Measurements from ENCODE around the gene MB21D2.
A peak's percentile ranks its signal among the peaks of the same experiment; 100 is the strongest.
"Not testable (repeated sequence)": the region's sequence is repeated elsewhere in the genome, so short reads cannot be mapped to it uniquely, and the experiment has no call there.

Gene MB21D2, protein sequence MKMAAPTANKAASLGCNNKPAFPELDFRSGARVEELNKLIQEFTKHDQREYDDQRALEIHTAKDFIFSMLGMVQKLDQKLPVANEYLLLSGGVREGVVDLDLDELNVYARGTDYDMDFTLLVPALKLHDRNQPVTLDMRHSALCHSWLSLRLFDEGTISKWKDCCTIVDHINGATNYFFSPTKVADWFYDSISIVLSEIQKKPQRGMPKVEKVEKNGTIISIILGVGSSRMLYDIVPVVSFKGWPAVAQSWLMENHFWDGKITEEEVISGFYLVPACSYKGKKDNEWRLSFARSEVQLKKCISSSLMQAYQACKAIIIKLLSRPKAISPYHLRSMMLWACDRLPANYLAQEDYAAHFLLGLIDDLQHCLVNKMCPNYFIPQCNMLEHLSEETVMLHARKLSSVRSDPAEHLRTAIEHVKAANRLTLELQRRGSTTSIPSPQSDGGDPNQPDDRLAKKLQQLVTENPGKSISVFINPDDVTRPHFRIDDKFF

DNA sequence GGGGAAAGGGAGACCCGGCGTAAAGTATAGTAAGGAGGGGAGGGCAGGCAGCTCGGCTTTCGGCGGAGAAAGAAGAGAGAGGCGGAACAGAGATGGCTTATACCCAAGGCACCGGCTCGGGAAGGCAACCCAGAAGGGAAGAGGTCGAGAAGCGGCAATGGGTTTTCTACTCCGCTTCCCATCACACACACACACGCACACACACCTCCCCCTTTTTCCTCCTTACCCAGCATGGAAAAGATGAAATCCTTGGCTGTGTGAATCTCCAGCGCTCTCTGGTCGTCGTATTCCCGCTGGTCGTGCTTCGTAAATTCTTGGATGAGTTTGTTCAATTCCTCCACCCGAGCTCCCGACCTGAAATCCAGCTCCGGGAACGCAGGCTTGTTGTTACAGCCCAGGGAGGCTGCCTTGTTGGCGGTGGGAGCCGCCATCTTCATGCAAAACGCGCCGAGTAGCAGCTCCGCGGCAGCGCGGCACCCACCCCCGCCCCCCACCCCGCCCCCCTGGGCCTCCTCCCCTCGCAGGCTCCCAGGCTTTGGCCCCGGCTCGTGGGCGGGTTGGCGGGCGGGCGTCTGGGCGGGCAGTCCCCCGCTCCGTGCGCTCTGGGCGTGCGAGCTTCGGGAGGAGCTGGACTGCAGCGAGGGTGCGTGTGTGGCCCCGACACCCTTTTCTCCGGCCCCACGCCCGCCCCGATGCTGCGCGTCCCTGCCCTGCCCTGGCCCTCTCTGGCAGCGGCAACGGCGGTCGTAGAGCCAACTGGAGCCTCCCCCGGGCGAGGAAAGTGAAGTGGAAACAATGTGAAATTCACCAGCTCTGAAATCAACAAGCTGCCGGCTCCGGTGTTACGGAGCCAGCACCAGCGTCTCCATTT lies at the start of gene MB21D2:
TSS of gene MB21D2 (minus strand) at position 453 of the 871 bp plus-strand sequence. CDS start at position 437, 16 bp downstream.
- DNase-seq = peak; percentile 71

DNA sequence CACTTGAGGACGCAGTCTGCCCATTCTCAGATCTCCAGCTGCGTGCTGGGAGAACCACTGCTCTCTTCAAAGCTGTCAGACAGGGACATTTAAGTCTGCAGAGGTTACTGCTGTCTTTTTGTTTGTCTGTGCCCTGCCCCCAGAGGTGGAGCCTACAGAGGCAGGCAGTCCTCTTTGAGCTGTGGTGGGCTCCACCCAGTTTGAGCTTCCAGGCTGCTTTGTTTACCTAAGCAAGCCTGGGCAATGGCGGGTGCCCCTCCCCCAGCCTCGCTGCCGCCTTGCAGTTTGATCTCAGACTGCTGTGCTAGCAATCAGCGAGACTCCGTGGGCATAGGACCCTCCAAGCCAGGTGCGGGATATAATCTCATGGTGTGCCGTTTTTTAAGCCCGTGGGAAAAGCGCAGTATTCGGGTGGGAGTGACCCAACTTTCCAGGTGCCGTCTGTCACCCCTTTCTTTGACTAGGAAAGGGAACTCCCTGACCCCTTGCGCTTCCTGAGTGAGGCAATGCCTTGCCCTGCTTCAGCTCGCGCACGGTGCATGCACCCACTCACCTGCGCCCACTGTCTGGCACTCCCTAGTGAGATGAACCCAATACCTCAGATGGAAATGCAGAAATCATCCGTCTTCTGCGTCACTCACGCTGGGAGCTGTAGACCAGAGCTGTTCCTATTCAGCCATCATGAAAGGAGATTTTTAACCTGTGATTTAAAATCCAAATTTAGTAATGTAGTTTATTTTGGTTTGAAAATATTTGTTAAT lies 47.5 kb upstream of the MB21D2 start:
- not testable (repeated sequence) for DNase-seq

DNA sequence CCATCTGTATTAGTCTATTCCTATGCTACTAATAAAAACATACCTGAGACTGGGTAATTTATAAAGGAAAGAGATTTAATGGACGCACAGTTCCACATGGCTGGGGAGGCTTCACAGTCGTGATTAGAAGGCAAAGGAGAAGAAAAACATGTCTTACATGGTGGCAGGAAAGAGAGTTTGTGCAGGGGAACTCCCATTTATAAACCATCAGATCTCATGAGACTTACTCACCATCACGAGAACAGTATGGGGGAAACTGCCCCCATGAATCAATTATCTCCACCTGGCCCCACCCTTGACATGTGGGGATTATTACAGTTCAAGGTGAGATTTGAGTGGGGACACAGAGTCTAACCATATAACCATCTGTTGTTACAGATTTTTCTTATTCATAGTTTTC lies 42.1 kb upstream of the MB21D2 start:
- DNase-seq = no peak

DNA sequence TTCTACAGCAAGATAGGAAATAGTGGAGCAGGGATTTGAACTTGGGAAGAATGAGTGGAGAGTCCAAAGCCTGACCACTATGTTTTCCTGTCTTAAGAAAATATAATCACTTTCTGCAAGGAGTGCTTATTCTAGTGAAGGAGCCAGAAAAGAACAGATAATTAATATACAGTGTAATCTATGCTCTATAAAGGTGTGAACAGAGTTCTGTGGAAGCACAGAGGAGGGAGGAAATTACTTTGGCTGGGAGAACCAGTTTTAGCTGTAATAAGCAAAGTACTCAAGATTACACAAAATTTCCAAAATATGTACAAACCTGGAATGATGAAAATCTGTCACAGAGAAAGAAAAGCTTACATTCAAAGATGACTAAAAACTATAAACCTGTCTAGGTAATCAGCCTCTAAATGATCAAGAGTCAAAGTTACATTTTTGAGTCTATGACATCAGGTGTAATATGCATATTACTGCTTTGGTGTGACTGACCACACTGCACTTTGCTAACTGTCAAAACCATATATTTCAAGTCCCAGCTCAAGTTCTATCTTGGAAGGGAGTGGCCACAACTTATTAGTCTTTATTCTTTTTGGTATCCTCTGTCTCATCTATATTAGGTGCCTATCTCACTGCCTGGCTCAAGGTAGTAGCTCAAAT lies 40.7 kb upstream of the MB21D2 start:
- DNase-seq = no peak

DNA sequence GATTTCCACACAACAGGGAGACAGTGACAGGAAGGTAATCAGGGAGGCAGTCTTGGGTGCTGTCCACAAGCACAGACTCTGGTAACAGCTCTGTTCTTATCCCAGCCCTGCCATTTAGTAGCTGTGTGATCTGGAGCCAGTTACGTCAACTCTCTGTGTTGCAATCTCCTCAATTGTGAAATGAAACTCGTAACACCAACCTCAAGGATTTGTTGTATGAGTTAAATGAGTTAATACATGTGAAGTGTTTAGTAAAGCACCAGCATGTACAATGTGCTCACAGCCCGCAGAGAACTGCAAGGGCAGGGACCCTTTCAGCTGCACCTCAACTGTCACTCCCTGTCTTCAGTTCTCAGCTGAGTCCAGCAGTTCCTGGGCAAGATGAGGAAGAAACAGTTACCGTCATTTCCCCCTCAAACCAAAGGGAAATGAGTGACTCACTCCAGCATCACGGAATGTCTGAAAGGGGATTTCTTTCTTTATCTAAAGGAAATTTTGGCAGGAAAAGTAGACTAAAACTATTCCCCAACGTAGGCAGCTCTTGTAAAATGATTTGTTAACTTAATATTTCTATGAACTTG lies 39.9 kb upstream of the MB21D2 start:
- DNase-seq = peak; percentile 10

DNA sequence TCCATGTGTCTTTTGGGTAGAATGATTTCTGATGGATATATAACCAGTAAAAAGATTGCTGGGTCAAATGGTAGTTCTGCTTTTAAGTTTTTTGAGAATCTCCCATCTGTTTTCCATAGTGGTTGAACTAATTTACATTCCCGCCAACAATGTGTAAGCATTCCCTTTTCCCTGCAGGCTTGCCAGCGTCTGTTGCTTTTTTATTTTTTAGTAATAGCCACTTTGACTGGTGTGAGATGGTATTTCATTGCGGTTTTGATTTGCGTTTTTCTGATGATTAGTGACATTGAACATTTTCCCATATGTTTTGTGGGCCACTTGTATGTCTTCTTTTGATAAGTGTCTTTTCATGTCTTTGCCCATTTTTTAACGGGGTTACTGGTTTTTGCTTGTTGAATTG lies 36.3 kb upstream of the MB21D2 start:
- no peak for DNase-seq

DNA sequence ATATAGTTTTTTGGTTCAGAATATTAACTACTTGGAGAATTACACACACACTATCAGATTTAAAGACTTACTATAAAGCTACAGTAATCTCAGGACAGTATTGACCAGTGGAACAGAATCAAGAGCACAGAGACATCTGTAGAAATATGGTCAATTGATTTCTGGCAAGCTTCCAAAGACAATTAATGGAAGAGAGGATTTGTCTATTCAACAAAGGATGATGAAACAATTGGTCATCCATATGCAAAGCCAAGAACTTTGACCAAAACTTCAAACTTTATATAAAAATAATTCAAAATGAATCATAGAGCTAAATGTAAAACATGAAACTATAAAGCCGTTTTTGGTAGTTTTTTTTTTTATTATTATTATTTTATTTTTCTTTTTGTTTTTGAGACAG lies 29.8 kb upstream of the MB21D2 start:
- no peak for DNase-seq

DNA sequence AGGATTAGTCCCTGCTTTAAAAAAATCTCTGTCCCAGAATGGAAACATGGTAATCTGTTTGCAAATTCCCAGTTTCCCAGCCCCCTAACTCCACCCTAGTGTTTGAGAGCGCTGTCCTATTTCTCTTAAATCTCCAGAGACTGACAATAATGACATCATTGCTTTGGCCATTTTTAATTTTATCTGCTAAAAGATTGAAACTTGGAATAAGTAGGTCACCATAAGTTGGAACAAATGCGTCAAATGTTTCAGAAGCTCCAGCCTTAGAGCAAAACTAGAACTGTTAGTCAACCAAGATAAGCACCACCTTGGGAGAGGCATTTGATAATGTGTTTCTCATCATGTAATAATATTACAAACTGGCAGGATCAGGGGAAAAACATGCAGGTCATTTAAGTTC lies 25.7 kb upstream of the MB21D2 start:
- no peak for DNase-seq

DNA sequence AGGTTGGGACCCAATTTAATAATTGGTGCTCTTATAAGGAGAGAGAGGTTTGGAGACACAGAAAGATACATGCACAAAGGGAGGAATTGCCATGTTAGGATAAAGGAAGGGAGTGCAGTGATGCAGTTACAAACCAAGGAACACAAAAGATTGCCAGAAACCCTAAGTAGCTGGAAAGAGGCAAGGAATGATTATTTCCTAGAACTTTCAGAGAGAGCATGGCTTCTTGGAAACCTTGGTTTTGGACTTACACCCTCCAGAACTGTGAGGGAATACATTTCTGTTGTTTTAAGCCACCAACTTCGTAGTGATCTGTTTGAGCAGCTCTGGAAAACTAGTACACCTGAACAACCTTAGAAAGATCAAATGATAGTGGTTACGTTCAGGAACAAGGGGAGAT lies 25.0 kb upstream of the MB21D2 start:
- no peak for DNase-seq

DNA sequence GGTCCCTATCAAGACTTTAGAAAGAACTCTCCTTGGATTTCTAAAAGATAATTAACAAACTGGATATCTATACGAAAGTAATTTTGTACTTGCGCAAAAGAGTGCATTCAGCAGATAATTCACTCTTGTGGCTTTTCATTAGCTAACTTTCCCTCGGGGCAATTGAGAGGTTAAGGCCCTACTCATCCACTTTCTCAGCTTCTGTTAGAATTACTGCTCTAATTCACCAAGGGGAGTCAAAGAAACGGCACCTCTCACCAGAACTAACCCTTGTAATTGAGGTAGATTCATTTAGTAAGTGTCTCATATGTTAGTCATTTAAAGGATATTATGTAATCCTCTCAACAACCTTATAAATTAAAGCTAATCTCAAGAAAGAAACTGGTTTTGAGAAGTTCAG lies 22.5 kb upstream of the MB21D2 start:
- no peak for DNase-seq

DNA sequence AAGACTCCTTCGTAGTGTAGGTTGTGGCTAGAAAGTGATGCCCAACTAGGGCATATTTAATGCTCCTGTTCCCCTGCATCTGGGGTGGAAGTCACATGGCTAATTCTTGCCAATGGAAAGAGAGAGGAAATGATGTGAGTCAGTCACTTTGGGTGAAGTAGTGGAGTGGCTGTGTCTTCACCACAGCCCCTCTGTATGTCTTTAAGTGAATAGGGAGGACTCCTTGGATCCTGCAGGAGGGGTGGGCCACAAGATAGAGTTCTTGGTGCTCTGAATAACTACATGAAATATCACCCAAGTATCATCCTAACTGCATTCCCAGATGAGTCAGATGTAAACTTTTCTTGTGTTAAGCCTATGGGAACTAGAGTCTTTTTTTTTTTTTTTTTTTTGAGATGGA lies 17.8 kb upstream of the MB21D2 start:
- no peak for DNase-seq

DNA sequence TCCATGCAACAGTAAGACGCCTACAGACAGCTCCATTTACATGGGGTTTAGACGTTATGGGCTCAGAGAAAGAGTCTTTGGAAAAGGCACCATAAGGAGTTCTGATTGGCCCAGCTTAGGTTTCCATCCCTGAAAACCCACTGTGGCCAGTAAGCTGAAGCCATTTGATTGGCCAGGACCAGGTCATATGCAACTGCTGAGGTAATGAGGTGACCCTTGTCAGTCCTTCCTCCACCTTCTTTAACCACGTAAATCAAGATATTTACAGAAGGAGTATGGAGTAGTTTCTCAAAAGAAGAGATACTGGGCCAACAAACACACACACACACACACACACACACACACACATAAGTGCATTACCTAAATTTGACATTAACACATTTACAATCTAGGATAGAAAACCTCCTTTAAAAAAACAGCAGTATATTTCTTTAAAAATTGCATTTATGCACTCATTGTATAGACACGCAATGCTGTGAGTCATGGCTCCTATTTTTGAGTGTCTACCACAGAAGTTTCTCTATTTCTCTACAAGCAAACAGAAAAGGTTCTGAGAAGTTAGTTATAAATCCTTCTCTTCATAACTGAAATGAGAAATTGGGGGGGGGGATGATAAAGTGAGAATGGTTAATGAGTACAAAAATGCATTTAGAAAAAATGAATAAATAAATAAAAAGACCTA lies 16.3 kb upstream of the MB21D2 start:
- no peak for DNase-seq

DNA sequence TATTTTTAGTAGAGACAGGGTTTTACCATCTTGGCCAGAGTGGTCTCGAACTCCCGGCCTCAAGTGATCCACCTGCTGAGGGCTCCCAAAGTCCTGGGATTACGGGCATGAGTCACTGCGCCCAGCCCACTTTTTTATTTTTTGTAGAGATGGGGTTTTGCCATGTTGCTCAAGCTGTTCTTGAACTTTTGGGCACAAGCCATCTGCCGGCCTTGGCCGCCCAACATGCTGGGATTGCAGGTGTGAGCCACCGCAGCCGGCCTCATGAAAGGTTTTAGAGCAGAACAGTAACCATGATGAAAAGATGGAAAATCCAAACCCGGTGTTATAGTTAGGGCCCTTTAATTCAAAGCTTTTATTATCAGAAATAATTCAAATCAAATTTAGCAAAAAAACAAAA lies 15.6 kb upstream of the MB21D2 start:
- DNase-seq = no peak

DNA sequence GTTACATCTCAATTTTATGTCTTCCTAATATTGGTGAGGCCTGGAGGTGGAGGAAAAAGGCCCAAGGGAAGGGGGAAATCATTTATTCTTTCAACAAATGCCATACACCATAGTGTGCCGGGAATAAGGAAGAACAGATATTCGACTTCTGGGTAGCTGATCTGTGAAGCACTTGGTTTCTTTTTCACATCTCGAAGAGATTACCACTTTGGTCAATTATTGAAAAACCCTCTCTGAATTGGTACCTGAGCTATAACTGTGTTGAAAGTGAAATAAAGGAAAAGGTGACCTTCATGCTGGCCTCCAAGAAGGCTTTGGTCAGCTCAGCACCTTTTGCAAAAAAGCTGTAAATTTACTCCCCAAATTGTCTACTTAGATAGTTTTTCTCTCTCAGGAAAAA lies 14.2 kb upstream of the MB21D2 start:
- no peak for DNase-seq

DNA sequence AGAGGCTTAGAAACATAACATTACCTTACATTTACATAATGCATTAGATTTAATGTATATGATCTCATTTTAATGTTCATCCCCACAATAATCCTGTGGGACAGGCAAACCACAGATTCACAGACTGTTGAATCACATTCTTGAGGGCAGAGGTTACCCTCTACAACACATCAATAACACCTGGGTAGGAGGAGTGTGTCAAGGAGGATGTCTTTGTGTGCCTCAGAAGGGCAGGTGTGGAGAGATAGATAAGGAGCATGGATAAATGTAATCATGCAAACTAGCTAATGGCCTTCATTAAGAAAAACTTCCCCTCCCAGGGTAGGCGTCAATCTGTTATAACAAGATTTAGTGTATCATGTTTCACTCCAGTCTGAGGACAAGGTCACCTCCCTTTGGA lies 12.9 kb upstream of the MB21D2 start:
- no peak for DNase-seq

DNA sequence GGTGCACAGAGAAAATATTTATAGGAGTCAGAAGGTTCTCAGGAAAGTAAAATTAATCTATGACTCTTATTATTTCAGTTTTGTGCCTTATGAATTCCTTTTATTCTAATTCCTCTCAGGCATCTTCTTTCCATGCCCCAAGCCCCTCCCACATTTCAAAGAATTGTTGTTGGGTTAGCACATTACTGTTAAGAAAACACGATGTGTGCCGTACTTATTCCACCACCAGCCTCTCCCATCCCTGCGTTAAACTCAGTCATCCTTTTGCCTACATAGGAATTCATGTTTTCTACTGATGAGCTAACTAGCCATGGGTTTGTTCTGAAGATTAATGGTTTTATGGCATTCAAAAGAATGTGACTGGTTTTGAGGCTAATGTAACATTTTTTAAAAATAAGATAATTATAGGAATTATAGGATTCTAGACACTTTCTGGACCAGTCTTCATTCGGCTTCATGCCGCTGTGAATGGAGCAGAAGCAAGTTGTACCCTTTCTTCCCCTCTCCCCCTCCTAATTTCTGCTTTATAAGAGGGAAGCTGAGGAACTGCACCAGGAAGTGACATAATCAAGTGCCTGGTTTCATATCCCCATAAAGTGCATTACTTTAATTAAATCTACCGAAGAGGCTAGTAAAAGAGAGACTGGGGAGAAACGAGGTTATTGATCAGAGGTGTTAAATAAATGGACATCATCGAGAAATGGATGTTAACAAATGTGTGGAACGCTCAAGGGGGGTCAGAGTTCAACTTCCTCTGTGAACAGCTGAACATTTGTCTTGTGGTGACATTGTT lies 12.3 kb upstream of the MB21D2 start:
- DNase-seq = no peak

DNA sequence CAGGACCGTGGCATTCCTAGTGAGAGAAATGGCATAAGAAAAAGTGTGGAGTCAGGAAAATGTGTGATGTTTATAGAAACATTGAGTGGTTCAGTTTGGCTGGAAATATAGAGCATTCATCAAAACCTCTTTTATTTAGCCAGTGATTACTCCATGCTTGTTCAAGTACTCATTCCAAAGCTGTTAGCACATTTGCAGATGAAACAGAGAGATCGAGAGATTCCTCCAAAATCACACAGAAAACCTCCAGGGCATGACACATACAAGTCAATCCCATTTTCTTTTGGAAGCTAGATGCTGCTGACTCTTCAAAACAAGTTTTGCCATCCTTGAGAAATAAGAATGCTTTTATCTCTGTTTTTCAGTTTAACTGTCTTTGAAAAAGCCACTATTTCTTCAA lies 11.5 kb upstream of the MB21D2 start:
- no peak for DNase-seq

DNA sequence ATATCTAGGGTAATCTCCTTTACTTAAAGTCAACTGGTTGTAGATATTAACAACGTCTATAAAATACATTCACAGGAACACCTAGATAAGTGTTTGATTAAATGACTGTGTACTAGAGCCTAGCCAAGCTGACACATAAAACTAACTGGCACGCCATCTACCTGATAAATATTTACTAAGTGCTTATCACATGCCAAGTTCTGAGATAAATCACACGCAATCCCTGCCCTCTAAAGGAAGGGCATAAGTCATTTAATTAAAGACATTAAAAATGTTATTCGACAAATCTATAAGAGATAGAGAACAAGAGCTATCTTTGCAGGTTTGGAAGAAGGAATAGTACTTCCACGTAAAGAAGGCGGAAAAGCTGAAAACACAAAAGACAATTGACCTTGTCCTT lies 11.1 kb upstream of the MB21D2 start:
- no peak for DNase-seq

DNA sequence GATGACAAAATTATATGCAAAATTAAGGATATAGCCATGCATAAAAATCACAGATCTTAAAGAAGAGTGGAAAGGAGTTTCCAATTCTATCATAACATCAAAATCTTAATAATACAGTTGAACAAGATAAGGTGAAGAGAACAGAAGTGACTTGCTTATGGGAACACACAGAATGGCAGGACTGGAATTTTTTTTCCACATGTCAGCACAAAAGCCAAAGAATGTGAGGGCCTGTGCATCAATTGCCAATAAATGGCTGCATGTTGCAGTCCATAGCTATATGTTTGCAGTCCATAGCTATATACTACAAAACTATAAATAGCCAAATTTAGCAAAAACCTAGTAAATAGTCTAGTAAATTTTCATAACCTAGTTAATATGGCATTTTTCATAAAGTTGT lies 10.4 kb upstream of the MB21D2 start:
- DNase-seq = no peak

DNA sequence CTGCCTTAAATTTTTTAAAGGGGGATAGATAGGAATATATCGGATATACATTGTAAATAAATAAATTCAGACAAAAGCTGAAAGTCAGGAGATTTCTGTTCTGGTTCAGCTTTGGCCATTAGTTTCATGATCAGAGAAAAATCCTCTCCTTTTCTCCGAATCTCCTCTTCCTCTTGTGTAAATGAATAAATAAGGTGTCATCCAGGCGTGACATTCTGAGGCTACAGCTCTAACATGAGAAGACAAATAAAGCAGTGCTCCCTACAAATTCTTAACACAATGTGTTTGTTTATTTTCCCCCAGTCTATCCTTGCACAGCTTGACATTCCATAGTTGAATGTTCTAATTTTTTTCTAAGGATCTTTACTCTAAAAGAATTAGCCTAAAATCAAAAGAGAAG lies 9.4 kb upstream of the MB21D2 start:
- no peak for DNase-seq

DNA sequence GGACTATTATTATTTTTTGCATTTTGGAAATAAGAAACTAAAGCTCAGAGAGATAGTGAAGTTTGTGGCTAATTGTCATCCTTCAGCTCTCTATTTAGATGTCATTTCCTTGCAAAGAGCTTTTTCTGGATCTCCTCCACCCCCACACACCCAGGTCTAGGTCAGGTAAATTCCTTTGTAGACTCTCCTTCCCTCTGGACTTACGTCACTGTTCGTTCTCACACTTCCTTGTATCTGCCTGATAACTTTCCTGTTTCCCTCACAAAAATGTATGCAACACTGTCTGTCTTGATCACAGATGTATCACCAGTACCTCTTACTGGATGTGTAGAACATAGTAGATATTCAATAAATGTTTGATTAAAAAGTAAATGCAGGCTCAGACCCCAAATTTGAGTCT lies 6.1 kb upstream of the MB21D2 start:
- no peak for DNase-seq

Measured in activated naive CD4-positive, alpha-beta T cell treated with Interleukin-2 at 50 U/mL for 16 hours (primary cell).